Activated CD4-positive, alpha-beta T cell treated with anti-CD3 and anti-CD28 coated beads, Interleukin-2, amount 10 ng/mL, durations not matched to agents 24 days and 14 days (primary cell): ENCODE measurements around the gene CCDC85C. TPM values are rescaled to one million over a fixed set of nuclear protein-coding genes. Genes with fewer than 3 reads are reported as not detected.

Experiments used
- DNase-seq: peaks from one replicate; pipeline ENCODE4 v3.0.0; 2022
- H3K27ac Mint-ChIP-seq: one replicate; pipeline ENCODE4 v1.8.0; 2022; ENCODE audit warnings: mild to moderate bottlenecking, mixed read lengths
- H3K27me3 Mint-ChIP-seq: one replicate; pipeline ENCODE4 v1.8.0; 2022; ENCODE audit warnings: mixed read lengths
- H3K36me3 Mint-ChIP-seq: one replicate; pipeline ENCODE4 v1.8.0; 2022; ENCODE audit warnings: low read depth, mild to moderate bottlenecking, mixed read lengths
- H3K4me1 Mint-ChIP-seq: one replicate; pipeline ENCODE4 v1.8.0; 2021; ENCODE audit warnings: mixed read lengths
- H3K4me3 Mint-ChIP-seq: one replicate; pipeline ENCODE4 v1.8.0; 2022; ENCODE audit warnings: mild to moderate bottlenecking, moderate library complexity, mixed read lengths
- H3K9me3 Mint-ChIP-seq: one replicate; pipeline ENCODE4 v1.8.0; 2021; ENCODE audit warnings: mixed read lengths
- intact Hi-C: fragments of 100-400 bp; cut with micrococcal nuclease; formaldehyde crosslinking; loops from one replicate; pipeline ENCODE4 v1.15.1; 2023
- total RNA-seq: library from RNA; stranded (reverse); gene quantifications from 2 replicates; pipeline ENCODE4 v1.2.3, GENCODE V29; 2022

CCDC85C gene
- total RNA-seq, 1 donor from 2014 or later = 6.7 TPM

DNA sequence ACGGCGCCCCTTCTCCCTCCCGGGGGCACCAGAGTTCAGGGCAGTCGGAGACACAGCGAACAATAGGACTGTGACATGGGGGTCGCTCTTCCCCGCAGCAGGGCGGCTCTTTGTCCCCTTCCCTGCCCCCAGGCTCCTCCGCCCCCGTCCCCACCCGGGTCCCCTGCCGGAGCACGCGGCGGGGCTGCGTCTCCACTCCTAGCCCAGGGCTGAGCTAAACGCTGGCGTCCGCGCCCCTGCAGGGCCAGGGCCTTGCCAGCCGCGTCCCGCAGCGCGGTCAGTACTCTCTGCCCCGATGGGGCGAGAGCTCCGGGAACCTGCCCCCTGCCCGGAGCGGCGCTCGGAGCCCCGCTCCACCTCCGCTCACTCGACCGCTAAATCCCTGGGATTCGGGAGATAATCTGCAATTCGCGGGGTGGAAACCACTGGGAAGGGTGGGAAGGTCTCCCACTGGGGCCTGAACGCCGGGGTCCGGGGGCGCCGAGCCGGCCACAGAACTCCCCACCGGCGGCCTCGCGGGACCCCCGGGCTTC, 825 bp upstream of the CCDC85C start:
- peaks cover 12% of the 10 kb centered on the region for H3K27me3 Mint-ChIP-seq
- H3K36me3 Mint-ChIP-seq = no peaks in the 10 kb centered on the region
- H3K27ac Mint-ChIP-seq = peak overlapping the region; percentile 91
- intact Hi-C loops = loop anchor here (1.0 to 5.0 kb wide), 4 partner anchors 10 to 367 kb away; partner anchors contain the start of genes CCNK and CYP46A1
- peak; percentile 82 for DNase-seq
- H3K4me1 Mint-ChIP-seq = peaks cover 22% of the 10 kb centered on the region
- H3K9me3 Mint-ChIP-seq = no peaks in the 10 kb centered on the region
- peak overlapping the region; percentile 84 for H3K4me3 Mint-ChIP-seq

DNA sequence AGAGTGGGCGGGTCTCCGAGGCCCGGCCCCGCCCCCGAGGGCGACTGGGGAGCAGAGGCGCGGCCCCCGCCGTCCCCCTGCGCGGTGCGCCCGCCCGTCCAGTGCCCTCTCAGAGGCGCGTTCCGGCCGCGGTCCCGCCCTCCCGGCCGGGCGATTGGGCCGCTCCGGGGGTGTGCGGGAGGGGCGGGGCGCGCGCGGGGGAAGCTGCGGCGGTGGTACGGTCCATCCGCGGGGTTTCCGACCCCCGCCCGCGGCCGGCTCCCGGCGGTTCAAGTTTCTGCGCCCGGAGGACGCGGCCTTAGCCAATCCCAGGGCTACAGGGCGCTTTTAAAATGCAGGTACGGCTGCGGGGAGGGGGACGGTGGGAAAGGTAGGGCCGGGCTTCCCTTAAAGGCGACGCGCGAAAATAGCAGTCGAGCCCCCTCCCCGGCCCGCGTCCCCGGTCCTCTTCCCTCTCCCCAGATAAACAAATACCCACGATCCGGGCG, 315 bp upstream of the CCDC85C start:
- Mint-ChIP-seq H3K4me1 (peaks cover 22% of the 10 kb centered on the region), H3K9me3 (no peaks in the 10 kb centered on the region), H3K36me3 (no peaks in the 10 kb centered on the region), H3K27ac (peak overlapping the region; percentile 91), H3K4me3 (peak overlapping the region; percentile 84), H3K27me3 (peaks cover 12% of the 10 kb centered on the region)
- peak; percentile 99 for DNase-seq
- intact Hi-C loops = loop anchor here (1.0 to 5.0 kb wide), 4 partner anchors 9 to 368 kb away; partner anchors contain the start of genes CCNK and CYP46A1

DNA sequence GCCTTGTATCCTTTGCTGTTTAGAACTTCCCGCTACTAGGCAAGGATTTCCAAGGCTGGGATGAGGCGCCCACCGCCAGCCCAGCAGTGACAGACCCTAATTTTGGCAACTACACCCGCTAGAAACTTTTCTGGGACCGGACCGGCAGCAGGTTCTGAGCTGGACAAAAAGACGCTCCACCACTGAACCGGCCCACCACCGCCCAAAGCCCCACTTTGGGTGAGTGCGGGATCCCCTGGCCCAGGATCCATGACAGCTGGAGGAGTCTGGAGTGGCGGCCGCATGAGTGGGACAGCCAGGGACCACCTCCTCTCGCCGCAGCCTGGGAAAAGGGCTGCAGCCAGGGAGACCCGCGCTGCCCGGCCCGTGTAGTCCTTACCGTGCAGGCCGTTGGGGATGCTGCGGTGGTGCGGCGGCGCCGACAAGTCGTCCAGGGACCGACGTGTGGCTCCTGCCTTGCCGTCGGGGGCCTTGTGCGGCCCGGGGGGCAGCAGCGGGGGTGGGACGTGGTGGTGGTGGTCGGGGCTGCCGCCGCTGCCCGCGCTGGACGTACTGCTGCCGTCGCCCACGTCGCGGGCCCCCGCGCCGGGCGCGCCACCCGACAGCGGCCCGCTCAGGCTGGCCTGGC, 1.1 kb downstream of the CCDC85C start:
- DNase-seq = no peak
- Mint-ChIP-seq H3K36me3 (no peaks in the 10 kb centered on the region), H3K27me3 (peaks cover 12% of the 10 kb centered on the region), H3K4me3 (peak overlapping the region; percentile 62), H3K27ac (no peak overlapping the region), H3K9me3 (no peaks in the 10 kb centered on the region), H3K4me1 (peaks cover 22% of the 10 kb centered on the region)
- intact Hi-C loops = loop anchor here (5.0 kb wide), 1 partner anchor 369 kb away; no protein-coding TSS in a partner anchor

DNA sequence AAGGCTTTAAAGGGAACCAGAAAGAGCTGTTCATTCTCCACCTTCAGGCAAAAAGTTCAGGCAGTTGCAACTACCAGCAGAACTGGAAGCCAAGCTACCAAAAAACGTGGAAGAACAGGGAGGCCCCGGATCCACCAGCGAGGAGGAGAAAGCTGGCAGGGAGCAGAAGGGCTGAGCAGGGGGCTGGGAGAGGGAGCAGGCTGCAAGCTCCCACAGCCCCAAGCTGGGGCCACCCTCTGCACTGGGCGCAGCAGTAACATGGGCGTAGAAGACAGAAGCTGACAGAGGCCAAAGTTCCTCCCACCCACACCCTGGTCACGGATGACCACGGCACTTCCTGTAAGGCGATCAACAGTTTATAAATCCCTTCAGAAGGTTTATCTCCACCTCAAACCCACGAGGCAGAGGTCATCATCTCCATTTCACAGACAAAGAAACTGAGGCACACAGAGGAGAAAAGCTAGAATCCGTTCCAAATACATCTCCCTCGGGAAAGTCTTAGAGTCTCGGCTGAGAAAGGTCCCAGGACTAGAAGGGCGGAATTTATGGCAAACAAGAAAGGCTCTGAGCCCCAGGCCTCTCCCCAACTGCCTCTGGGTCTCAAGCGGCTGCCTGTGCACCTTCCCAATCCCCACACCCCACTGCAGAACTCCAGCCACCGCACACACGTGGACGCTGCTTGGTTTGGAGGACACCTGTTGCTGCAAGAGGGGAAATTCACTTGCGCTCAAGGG, 1.8 kb downstream of the CCDC85C start:
- no peak for DNase-seq

DNA sequence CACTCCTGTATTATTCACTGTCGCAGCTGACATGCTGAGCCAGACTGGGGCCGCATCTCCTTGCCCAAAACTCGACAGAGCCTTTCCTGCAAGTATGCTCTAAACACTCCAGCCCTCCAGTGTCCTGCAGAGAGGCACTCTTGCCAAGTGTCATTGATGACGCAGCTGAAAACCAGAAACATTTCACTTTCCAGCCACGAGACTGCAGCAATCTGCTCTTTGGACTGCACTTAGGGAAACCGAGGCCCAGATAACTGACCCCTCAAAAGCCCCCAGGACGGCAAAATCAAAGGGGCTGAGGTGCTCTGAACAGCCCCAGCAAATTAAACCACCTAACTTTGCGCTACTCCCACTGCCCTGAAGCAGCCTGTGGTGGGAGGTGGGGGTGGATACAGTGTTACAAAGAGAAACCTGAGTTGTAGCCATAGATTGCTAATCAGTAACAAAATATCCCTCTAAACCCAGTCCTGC, 2.6 kb downstream of the CCDC85C start:
- Mint-ChIP-seq H3K9me3 (no peaks in the 10 kb centered on the region), H3K27ac (no peak overlapping the region), H3K36me3 (no peaks in the 10 kb centered on the region), H3K27me3 (peaks cover 12% of the 10 kb centered on the region), H3K4me1 (peaks cover 22% of the 10 kb centered on the region), H3K4me3 (no peak overlapping the region)
- intact Hi-C loops = loop anchor here (5.0 kb wide), 1 partner anchor 371 kb away; no protein-coding TSS in a partner anchor
- no peak for DNase-seq

More for the DNA sequence above, 1.8 kb downstream of the CCDC85C start:
- intact Hi-C loops = loop anchor here (5.0 kb wide), 1 partner anchor 370 kb away; no protein-coding TSS in a partner anchor
- Mint-ChIP-seq H3K4me3 (peak overlapping the region; percentile 62), H3K4me1 (peaks cover 22% of the 10 kb centered on the region), H3K27me3 (peaks cover 12% of the 10 kb centered on the region), H3K36me3 (no peaks in the 10 kb centered on the region), H3K9me3 (no peaks in the 10 kb centered on the region), H3K27ac (no peak overlapping the region)

DNA sequence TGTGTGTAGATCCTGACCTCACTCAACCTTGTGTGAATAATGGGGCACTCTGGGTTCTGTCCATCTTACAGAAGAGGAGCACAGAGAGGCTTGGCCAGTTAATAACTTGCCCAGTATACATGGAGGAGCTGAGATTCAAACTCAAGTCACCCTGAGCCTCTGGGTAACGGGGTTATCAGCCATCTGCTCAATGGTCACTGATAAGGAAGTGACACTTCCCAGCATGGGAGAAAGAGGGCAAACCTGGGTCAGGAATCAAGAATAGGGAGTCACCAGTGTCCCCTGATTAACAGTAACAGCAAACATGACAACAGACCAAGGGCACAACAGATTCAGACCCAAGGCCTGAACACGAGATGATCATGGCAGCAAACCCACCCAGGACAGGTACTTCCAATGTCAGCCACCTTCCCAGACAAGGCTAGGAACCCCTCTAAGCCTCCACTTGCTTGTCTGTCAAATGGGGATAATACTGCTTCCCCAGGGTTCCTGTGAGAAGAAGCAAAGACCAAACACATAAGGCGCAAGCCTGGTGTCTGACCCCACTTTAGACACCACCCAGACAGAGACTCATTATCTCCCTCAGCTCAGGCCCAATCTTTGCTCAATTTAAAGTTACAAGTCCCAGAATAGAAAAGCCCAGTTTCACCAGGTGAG, 3.6 kb downstream of the CCDC85C start:
- Mint-ChIP-seq H3K27ac (no peak overlapping the region), H3K9me3 (no peaks in the 10 kb centered on the region), H3K4me1 (peaks cover 18% of the 10 kb centered on the region), H3K27me3 (peaks cover 12% of the 10 kb centered on the region), H3K4me3 (no peak overlapping the region), H3K36me3 (no peaks in the 10 kb centered on the region)
- DNase-seq = no peak
- intact Hi-C loops = loop anchor here (5.0 kb wide), 1 partner anchor 372 kb away; no protein-coding TSS in a partner anchor

DNA sequence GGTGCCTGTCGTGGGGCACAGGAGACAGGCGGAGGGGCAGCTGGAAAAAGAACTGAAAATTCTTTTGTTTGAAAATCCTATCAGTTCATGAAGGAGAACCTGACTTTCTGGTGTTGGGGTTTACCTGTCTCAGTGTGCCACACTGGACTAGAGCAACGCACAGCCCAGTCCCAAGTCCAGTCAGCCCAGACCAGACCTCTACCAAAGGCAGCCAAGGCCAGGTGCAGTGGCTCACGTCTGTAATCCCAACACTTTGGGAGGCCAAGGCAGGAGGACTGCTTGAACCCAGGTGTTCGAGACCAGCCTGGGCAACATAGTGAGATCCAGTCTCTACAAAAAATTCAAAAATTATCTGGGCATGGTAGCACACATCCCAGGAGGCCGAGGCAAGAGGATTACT, 4.6 kb downstream of the CCDC85C start:
- Mint-ChIP-seq H3K27ac (no peak overlapping the region), H3K9me3 (no peaks in the 10 kb centered on the region), H3K27me3 (peaks cover 12% of the 10 kb centered on the region), H3K4me3 (no peak overlapping the region), H3K36me3 (no peaks in the 10 kb centered on the region), H3K4me1 (peaks cover 24% of the 10 kb centered on the region)
- intact Hi-C loops = no loop called here
- no peak for DNase-seq

DNA sequence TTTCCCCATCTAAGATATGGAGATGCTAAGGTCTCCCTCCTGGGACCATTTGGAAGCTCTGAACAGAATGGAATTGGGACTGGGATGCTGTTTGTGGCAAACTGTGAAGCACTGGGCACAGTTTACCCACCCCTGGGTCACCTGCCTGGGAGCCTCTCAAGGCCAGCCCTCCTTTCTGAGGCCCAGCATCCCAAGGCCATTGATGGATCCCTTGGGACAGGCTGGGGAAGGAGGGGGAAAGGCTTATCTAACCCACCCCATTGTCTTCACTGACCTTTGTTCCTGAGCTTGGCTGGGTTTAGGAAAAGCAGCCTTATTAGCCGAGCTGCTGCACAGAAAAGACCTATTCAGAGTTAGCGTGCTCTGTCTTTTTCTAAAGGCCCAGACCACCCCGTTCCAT, 5.2 kb downstream of the CCDC85C start:
- H3K36me3 Mint-ChIP-seq = no peaks in the 10 kb centered on the region
- no peaks in the 10 kb centered on the region for H3K9me3 Mint-ChIP-seq
- no peak overlapping the region for H3K27ac Mint-ChIP-seq
- H3K4me1 Mint-ChIP-seq = peaks cover 24% of the 10 kb centered on the region
- intact Hi-C loops = no loop called here
- no peak overlapping the region for H3K4me3 Mint-ChIP-seq
- peaks cover 12% of the 10 kb centered on the region for H3K27me3 Mint-ChIP-seq
- DNase-seq = no peak

DNA sequence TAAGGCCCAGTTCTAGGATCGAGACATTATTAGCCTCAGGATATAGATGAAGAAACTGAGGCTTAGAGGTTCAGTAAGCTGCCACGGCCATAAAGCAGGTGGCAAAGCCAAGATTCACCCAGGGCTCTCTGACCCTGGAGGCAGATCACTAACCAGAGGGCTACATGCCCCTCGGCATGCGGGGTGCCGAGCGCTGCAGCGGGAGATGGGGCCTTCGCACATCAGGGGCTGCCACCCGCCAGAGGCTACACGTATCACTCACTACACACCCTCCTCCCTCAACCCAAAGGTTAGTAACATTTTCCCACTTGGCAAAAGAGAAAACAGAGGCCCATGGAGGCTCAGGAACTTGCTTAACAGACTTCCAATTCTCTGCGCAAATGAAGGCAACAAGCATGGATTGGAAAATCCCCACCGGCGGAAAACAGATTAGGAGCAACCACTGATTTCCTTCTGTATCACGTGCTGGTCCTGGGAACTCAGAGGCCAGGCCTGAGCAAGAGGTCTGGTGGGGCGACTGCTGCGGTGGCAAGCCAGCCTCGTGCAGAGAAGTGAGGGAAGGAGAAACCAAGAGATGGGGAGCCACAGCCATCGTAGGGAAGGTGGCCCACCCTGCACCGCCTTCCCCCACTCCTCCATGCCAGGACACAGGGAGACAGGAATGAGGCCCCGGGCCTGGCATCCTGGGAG, 6.0 kb downstream of the CCDC85C start:
- no peak for DNase-seq
- Mint-ChIP-seq H3K27ac (no peak overlapping the region), H3K9me3 (no peaks in the 10 kb centered on the region), H3K27me3 (peaks cover 12% of the 10 kb centered on the region), H3K36me3 (no peaks in the 10 kb centered on the region), H3K4me1 (peaks cover 24% of the 10 kb centered on the region), H3K4me3 (no peak overlapping the region)
- intact Hi-C loops = no loop called here

DNA sequence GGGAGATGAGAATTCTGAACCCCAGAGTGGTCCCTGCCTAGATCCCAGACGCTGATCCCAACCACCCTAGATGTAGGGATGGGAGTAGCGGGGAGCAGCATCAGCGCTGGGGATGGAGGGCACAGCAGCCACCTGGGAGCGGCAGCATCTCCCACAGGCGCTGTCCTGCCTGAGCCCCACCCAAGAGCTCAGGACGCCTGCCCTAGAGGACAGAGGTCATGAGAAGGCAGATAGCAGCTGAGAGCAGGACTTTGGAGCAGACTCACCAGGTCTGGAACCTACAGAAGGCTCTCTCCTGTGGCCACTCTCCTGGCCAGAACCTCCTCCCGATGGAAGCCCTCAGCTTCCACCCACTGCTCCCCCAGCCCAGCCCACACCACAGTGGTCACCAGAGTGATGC, 7.2 kb downstream of the CCDC85C start:
- no peak overlapping the region for H3K27ac Mint-ChIP-seq
- no peak for DNase-seq
- no peak overlapping the region for H3K4me3 Mint-ChIP-seq
- H3K36me3 Mint-ChIP-seq = no peaks in the 10 kb centered on the region
- no peaks in the 10 kb centered on the region for H3K9me3 Mint-ChIP-seq
- intact Hi-C loops = no loop called here
- H3K4me1 Mint-ChIP-seq = peaks cover 16% of the 10 kb centered on the region
- H3K27me3 Mint-ChIP-seq = peaks cover 3% of the 10 kb centered on the region

DNA sequence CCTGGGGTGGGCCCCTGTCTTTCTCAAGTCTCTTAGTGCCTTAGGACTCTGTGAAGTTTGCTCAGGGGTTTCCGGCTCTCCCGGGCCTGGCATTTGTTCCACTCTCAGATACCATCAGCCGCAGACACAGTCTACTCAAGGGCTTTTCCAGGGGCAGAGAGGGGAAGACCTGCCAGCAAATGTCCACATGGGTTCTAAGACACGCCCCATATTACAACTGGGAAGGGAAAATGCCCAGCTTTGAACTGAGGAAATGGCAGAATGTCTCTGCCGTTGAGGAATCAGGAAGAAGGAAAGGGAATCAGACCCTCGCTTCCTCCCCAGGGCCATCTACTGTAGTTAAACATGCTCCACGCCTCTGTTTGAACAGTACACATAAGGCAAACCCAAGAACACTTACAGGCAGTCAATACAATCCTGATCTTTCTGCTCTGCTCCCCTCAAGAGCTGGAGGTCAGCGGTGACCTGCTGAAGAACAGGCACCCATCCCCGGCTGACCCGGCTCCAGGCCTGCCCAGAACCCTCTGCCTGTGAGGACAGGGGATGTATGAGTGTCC, 7.9 kb downstream of the CCDC85C start:
- H3K27me3 Mint-ChIP-seq = no peaks in the 10 kb centered on the region
- H3K27ac Mint-ChIP-seq = no peak overlapping the region
- H3K4me1 Mint-ChIP-seq = peaks cover 11% of the 10 kb centered on the region
- no peaks in the 10 kb centered on the region for H3K9me3 Mint-ChIP-seq
- intact Hi-C loops = no loop called here
- H3K36me3 Mint-ChIP-seq = no peaks in the 10 kb centered on the region
- no peak for DNase-seq
- H3K4me3 Mint-ChIP-seq = no peak overlapping the region

DNA sequence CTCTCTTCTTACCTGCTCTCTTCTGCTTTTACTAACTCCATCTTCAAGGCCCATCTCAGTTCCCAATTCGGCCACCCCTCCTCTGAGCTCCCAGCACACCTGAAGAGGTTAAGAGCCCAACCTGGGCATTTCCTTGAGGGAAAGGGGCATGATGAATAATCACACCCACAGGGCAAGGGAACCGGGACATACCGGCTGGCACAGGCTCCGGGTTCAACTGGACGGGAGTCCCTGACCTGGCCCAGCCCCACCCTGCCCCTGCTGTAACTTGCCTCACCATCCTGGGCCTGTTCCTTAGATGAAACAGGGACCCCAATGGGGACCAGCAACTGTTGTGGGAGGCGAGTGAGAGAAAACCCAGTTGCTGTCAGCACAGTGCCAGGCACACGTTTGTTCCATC, 8.5 kb downstream of the CCDC85C start:
- Mint-ChIP-seq H3K9me3 (no peaks in the 10 kb centered on the region), H3K27me3 (no peaks in the 10 kb centered on the region), H3K4me3 (peak overlapping the region; percentile 45), H3K27ac (peak overlapping the region; percentile 73), H3K4me1 (peaks cover 9% of the 10 kb centered on the region), H3K36me3 (no peaks in the 10 kb centered on the region)
- intact Hi-C loops = loop anchor here (1.0 kb wide), 1 partner anchor 9 kb away; the partner anchor contains the start of gene CCDC85C
- DNase-seq = no peak

DNA sequence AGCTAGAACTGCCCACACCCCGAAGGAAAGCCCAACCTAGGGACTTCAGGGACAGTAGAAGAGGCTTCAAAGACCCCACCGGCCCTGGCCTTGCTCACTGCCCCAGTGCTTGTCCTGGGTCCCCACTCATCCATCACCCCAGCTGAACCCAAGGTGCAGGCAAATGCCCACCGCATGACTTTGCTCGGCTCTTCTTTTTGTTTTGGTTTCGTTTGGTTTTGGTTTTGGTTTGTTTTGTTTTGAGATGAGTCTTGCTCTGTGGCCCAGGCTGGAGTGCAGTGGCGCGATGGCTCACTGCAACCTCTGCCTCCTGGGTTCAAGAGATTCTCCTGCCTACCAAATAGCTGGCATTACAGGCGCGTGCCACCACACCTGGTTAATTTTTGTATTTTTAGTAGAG, 9.0 kb downstream of the CCDC85C start:
- H3K27ac Mint-ChIP-seq = peak overlapping the region; percentile 73
- H3K27me3 Mint-ChIP-seq = no peaks in the 10 kb centered on the region
- H3K4me1 Mint-ChIP-seq = peaks cover 9% of the 10 kb centered on the region
- H3K4me3 Mint-ChIP-seq = peak overlapping the region; percentile 45
- intact Hi-C loops = loop anchor here (1.0 kb wide), 1 partner anchor 9 kb away; the partner anchor contains the start of gene CCDC85C
- peak; percentile 84 for DNase-seq
- no peaks in the 10 kb centered on the region for H3K9me3 Mint-ChIP-seq
- H3K36me3 Mint-ChIP-seq = no peaks in the 10 kb centered on the region
